Subcutaneous abdominal adipose tissue (tissue), 5 donors: ENCODE data around the gene CD2BP2.

Source experiments
- H3K27ac ChIP-seq: one replicate; pipeline ENCODE4 v1.7.0; 2013; ENCODE audit warnings: low read depth, mild to moderate bottlenecking, inconsistent platforms, low read length, moderate library complexity
- H3K27me3 ChIP-seq, 5 donors: one replicate each; pipeline ENCODE4 v1.7.0; 2013; ENCODE audit warnings: low read length in 5 of 5, inconsistent platforms in 1 of 5; ENCODE audit not compliant: control insufficient read depth in 5 of 5, insufficient read depth in 4 of 5
- H3K36me3 ChIP-seq, 5 donors: one replicate each; pipeline ENCODE4 v1.7.0; 2013; ENCODE audit warnings: low read length in 5 of 5; ENCODE audit not compliant: control insufficient read depth in 5 of 5, insufficient read depth in 5 of 5
- H3K4me1 ChIP-seq, 5 donors: one replicate each; pipeline ENCODE4 v1.7.0; 2013; ENCODE audit warnings: low read length in 5 of 5, mild to moderate bottlenecking in 3 of 5, moderate library complexity in 1 of 5; ENCODE audit not compliant: control insufficient read depth in 5 of 5, insufficient read depth in 5 of 5
- H3K4me3 ChIP-seq, 5 donors: one replicate each; pipeline ENCODE4 v1.7.0; 2013; ENCODE audit warnings: low read length in 5 of 5, low read depth in 1 of 5
- H3K9ac ChIP-seq, 5 donors: one replicate each; pipeline ENCODE4 v1.7.0; 2013; ENCODE audit warnings: low read length in 5 of 5, mild to moderate bottlenecking in 4 of 5, moderate library complexity in 3 of 5
- H3K9me3 ChIP-seq, 5 donors: one replicate each; pipeline ENCODE4 v1.7.0; 2013; ENCODE audit warnings: low read length in 5 of 5; ENCODE audit not compliant: control insufficient read depth in 5 of 5
- donor health status: healthy.
- donor health status: healthy.
- donor health status: healthy.
- donor health status: healthy.
- donor health status: healthy.

CD2BP2 gene

GRCh38 chr16:30370456-30371247 lies 15.5 kb upstream of the CD2BP2 start, which contains the start of gene TBC1D10B:
Gene TBC1D10B (minus strand): TSS chr16:30370494. CDS start chr16:30370183, 311 bp downstream.
- no peaks in the 10 kb centered on the region for H3K27me3 ChIP-seq
- H3K4me1 ChIP-seq: peaks cover 14 to 40% (median 39%) of the 10 kb centered on the region in 5 donors

GRCh38 chr16:30369938-30370455 lies 14.9 kb upstream of the CD2BP2 start:
- Histone ChIP-seq H3K9me3 (no peaks in the 10 kb centered on the region), H3K36me3 (peaks cover 0 to 12% (median 9%) of the 10 kb centered on the region in 5 donors), H3K9ac (peak overlapping the region in 3 of 5 donors; percentile 88 to 95 (median 89)), H3K4me3 (peak overlapping the region in 4 of 5 donors; percentile 67 to 80 (median 76)), H3K27ac (peak overlapping the region; percentile 71), H3K4me1 (peaks cover 14 to 42% (median 39%) of the 10 kb centered on the region in 5 donors), H3K27me3 (no peaks in the 10 kb centered on the region)

More at GRCh38 chr16:30370456-30371247, 15.5 kb upstream of the CD2BP2 start, which contains the start of gene TBC1D10B:
- Histone ChIP-seq H3K36me3 (peaks cover 0 to 6% (median 2%) of the 10 kb centered on the region in 5 donors), H3K4me3 (peak within 1 kb of the TSS; percentile 73 to 80 (median 79)), H3K9ac (peak within 1 kb of the TSS; percentile 79 to 95 (median 88)), H3K9me3 (no peaks in the 10 kb centered on the region), H3K27ac (peak within 1 kb of the TSS; percentile 71)

GRCh38 chr16:30369091-30369937 lies 14.2 kb upstream of the CD2BP2 start:
- Histone ChIP-seq H3K27ac (peak overlapping the region; percentile 71), H3K36me3 (peaks cover 0 to 19% (median 15%) of the 10 kb centered on the region in 5 donors), H3K9me3 (no peaks in the 10 kb centered on the region), H3K9ac (peak overlapping the region; percentile 79 to 95 (median 88)), H3K4me3 (peak overlapping the region; percentile 67 to 80 (median 78)), H3K4me1 (peaks cover 14 to 42% (median 39%) of the 10 kb centered on the region in 5 donors), H3K27me3 (no peaks in the 10 kb centered on the region)

GRCh38 chr16:30368792-30369090 lies 13.6 kb upstream of the CD2BP2 start:
- Histone ChIP-seq H3K9me3 (no peaks in the 10 kb centered on the region), H3K4me3 (peak overlapping the region; percentile 67 to 80 (median 78)), H3K27ac (peak overlapping the region; percentile 71), H3K9ac (peak overlapping the region; percentile 79 to 95 (median 88)), H3K36me3 (peaks cover 0 to 24% (median 16%) of the 10 kb centered on the region in 5 donors), H3K27me3 (no peaks in the 10 kb centered on the region), H3K4me1 (peaks cover 14 to 42% (median 39%) of the 10 kb centered on the region in 5 donors)

- no peaks in the 10 kb centered on the region for H3K9me3 ChIP-seq
- peak overlapping the region; percentile 71 for H3K27ac ChIP-seq
- H3K36me3 ChIP-seq: peaks cover 0 to 27% (median 19%) of the 10 kb centered on the region in 5 donors
- peak overlapping the region; percentile 79 to 95 (median 88) for H3K9ac ChIP-seq
- peaks cover 14 to 42% (median 39%) of the 10 kb centered on the region in 5 donors for H3K4me1 ChIP-seq
- H3K4me3 ChIP-seq: peak overlapping the region; percentile 67 to 80 (median 78)
- no peaks in the 10 kb centered on the region for H3K27me3 ChIP-seq
These were observed 13.1 kb upstream of the CD2BP2 start for GRCh38 chr16:30368122-30368791.

- Histone ChIP-seq H3K9me3 (no peaks in the 10 kb centered on the region), H3K27ac (peak overlapping the region; percentile 71), H3K36me3 (peaks cover 0 to 31% (median 25%) of the 10 kb centered on the region in 5 donors), H3K4me3 (peak overlapping the region; percentile 67 to 80 (median 78)), H3K4me1 (peaks cover 14 to 42% (median 39%) of the 10 kb centered on the region in 5 donors), H3K9ac (peak overlapping the region; percentile 79 to 95 (median 88)), H3K27me3 (no peaks in the 10 kb centered on the region)
These were observed 12.4 kb upstream of the CD2BP2 start for GRCh38 chr16:30367349-30368009.

GRCh38 chr16:30366511-30366910 lies 11.4 kb upstream of the CD2BP2 start:
- Histone ChIP-seq H3K27ac (no peak overlapping the region), H3K4me1 (peaks cover 14 to 41% (median 39%) of the 10 kb centered on the region in 5 donors), H3K36me3 (peaks cover 0 to 31% (median 27%) of the 10 kb centered on the region in 5 donors), H3K4me3 (no peak overlapping the region), H3K9ac (no peak overlapping the region), H3K27me3 (no peaks in the 10 kb centered on the region), H3K9me3 (no peaks in the 10 kb centered on the region)

- Histone ChIP-seq H3K9ac (no peak overlapping the region), H3K27ac (no peak overlapping the region)
These were observed 10.1 kb upstream of the CD2BP2 start for GRCh38 chr16:30365200-30365599.

GRCh38 chr16:30361180-30361579 lies 6.1 kb upstream of the CD2BP2 start:
- Histone ChIP-seq H3K27me3 (no peaks in the 10 kb centered on the region), H3K9ac (no peak overlapping the region), H3K4me3 (no peak overlapping the region), H3K27ac (no peak overlapping the region), H3K9me3 (no peaks in the 10 kb centered on the region), H3K4me1 (peaks cover 0 to 14% (median 12%) of the 10 kb centered on the region in 5 donors), H3K36me3 (peaks cover 0 to 75% (median 61%) of the 10 kb centered on the region in 5 donors)

More at GRCh38 chr16:30365200-30365599, 10.1 kb upstream of the CD2BP2 start:
- H3K4me1 ChIP-seq: peaks cover 14 to 35% (median 34%) of the 10 kb centered on the region in 5 donors
- H3K27me3 ChIP-seq: no peaks in the 10 kb centered on the region
- H3K4me3 ChIP-seq: no peak overlapping the region
- peaks cover 0 to 41% (median 32%) of the 10 kb centered on the region in 5 donors for H3K36me3 ChIP-seq
- no peaks in the 10 kb centered on the region for H3K9me3 ChIP-seq
